ENCODE results near the gene SARS2. TPM values are rescaled to one million over a fixed set of nuclear protein-coding genes. Genes with fewer than 3 reads are reported as not detected.
"Not testable (repeated sequence)": the region's sequence is repeated elsewhere in the genome, so short reads cannot be mapped to it uniquely, and the experiment has no call there.

The SARS2 gene
- total RNA-seq, 4 donors from 2014 or later: 26.6 to 52.0 (median 37.8) TPM

DNA sequence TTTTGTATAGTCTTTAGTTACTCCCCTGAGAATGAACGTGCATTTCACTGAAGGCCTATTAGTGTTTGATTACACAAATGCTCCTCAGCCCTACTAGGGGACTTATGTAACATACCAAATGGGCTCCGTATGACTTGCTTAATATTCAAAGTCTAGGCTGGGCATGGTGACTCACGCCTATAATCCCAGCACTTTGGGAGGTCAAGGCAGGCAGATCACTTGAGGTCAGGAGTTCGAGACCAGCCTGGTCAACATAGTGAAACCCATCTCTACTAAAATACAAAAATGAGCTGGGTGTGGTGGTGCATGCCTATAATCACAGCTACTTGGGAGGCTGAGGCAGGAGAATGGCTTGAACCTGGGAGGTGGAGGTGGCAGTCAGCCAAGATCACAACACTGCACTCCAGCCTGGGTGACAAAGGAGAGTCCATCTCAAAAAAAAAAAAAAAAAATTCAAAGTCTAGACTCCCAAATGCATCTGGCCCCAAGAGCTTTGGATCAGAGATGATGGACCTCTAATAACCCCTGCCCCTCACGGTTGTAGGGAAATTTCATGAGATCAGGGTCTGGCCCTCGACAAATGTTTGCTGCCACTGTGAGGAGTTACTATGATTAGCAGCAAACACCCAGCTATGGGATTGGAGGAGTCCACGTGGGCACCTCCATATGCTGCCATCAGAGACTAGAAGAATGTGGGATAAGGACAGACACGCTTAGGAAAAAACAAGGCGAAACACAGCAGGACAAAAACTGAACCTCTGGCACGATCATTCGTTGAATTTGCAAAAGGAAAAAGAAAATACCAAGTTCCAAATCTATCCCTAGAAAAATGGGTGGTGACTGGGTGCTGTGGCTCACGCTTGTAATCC lies 40.3 kb upstream of the SARS2 start:
- Histone ChIP-seq H3K9me3 (no peaks in the 10 kb centered on the region), H3K27ac (no peak overlapping the region), H3K4me3 (replicated peaks in 1 of 3) (no peak overlapping the region), H3K4me1 (peaks cover 0 to 7% of the 10 kb centered on the region in 2 donors), H3K27me3 (peaks cover 5% of the 10 kb centered on the region), H3K36me3 (no peaks in the 10 kb centered on the region)
- WGBS, 2 donors: 87 to 88% methylated on average over 12 of the region's 12 CpGs
- TF ChIP-seq POLR2A (IDR thresholded peaks at IDR 0.05): no peak
- TF ChIP-seq, protein P1, sequence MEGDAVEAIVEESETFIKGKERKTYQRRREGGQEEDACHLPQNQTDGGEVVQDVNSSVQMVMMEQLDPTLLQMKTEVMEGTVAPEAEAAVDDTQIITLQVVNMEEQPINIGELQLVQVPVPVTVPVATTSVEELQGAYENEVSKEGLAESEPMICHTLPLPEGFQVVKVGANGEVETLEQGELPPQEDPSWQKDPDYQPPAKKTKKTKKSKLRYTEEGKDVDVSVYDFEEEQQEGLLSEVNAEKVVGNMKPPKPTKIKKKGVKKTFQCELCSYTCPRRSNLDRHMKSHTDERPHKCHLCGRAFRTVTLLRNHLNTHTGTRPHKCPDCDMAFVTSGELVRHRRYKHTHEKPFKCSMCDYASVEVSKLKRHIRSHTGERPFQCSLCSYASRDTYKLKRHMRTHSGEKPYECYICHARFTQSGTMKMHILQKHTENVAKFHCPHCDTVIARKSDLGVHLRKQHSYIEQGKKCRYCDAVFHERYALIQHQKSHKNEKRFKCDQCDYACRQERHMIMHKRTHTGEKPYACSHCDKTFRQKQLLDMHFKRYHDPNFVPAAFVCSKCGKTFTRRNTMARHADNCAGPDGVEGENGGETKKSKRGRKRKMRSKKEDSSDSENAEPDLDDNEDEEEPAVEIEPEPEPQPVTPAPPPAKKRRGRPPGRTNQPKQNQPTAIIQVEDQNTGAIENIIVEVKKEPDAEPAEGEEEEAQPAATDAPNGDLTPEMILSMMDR (IDR thresholded peaks at IDR 0.05): no peak
- intact Hi-C loops (cut with DNase I): no loop called here
- DNase-seq: no peak

DNA sequence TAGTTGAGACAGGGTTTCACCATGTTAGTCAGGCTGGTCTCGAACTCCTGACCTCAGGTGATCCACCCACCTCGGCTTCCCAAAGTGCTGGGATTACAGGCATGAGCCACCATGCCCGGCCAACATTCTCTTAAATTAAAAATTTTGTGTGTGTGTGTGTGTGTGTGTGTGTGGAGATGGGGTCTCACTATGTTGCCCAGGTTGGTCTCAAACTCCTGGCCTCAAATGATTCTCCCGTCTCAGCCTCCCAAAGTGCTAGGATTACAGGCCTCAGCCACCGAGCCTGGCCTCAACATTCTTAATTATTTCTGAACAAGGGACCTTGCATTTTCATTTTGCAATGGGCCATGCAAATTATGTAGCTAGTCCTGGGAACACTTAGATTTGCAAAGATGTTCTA lies 35.6 kb upstream of the SARS2 start:
- H3K9me3 ChIP-seq; intact Hi-C loops (cut with DNase I); H3K27me3 ChIP-seq; H3K4me1 ChIP-seq; H3K27ac ChIP-seq; H3K4me3 ChIP-seq (replicated peaks in 1 of 3); DNase-seq; H3K36me3 ChIP-seq: not testable (repeated sequence)
- WGBS, 2 donors: 94 to 97% methylated on average over 5 of the region's 5 CpGs

DNA sequence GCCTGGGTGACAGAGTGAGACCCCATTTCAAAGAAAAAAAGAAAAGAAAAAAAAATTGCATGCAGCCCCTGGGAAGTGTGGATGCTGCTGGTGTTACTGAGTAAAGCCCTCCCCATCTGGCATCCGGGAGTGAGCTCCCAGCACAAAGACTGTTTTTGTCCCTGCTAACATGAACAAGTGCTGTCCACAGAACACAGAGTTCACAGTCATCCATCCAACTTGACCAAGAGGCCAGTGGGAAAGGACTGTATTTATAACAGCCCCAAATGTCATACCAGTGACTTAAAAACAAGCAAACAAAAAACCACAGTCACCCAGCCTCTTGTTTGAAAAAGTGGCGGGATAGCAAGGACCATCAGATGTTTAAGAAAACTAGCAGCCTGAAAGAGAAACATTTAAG lies 34.2 kb upstream of the SARS2 start:
- no peak for DNase-seq
- Histone ChIP-seq H3K9me3 (no peaks in the 10 kb centered on the region), H3K4me3 (replicated peaks in 1 of 3) (no peak overlapping the region), H3K27me3 (no peaks in the 10 kb centered on the region), H3K27ac (no peak overlapping the region), H3K4me1 (peaks cover 0 to 6% of the 10 kb centered on the region in 2 donors), H3K36me3 (no peaks in the 10 kb centered on the region)
- TF ChIP-seq, protein P1 (IDR thresholded peaks at IDR 0.05): no peak
- TF ChIP-seq POLR2A (IDR thresholded peaks at IDR 0.05): no peak
- intact Hi-C loops (cut with DNase I): no loop called here
- WGBS, 2 donors: 81 to 87% methylated on average over 2 of the region's 2 CpGs

DNA sequence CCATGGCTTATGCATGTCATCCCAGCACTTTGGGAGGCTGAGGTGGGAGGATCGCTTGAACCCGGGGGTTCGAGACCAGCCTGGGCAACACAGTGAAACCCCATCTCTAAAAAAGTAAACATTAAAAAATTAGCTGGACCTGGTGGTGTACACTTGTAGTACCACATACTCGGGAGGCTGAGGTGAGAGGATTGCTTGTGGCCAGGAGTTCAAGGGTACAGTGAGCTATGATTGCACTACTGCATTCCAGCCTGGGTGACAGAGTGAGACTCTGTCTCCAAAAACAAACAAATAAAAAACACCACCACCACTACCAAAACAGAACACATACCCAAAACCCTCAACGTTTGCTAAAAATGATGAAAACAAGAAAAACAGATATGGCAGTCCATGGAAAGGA lies 29.1 kb upstream of the SARS2 start:
- Histone ChIP-seq H3K27ac (no peak overlapping the region), H3K36me3 (no peaks in the 10 kb centered on the region), H3K9me3 (no peaks in the 10 kb centered on the region), H3K4me3 (replicated peaks in 1 of 3) (no peak overlapping the region), H3K27me3 (no peaks in the 10 kb centered on the region), H3K4me1 (peaks cover 0 to 6% of the 10 kb centered on the region in 2 donors)
- TF ChIP-seq, protein P1 (IDR thresholded peaks at IDR 0.05): no peak
- TF ChIP-seq POLR2A (IDR thresholded peaks at IDR 0.05): no peak
- intact Hi-C loops (cut with DNase I): no loop called here
- no peak for DNase-seq
- WGBS, 2 donors: 87 to 91% methylated on average over 5 of the region's 5 CpGs

DNA sequence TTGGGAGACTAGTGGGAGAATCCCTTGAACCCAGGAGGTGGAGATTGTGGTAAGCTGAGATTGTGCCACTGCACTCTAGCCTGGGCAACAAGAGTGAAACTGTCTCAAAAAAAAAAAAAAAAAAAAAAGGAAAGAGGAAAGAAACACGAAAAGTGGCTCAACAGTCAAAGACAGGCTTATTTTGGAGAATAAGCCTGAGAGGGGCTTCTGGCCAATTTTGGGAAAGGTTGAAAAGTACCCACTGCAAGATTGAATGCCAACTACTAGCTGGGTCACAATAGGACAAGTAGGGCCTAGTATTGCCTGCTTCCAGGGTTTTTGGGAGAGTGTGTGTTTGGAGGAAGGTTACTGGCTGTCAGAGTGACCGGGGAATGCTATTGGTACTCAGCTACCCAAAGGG lies 27.7 kb upstream of the SARS2 start:
- Histone ChIP-seq H3K4me3 (replicated peaks in 1 of 3) (no peak overlapping the region), H3K27me3 (no peaks in the 10 kb centered on the region), H3K27ac (no peak overlapping the region), H3K4me1 (peaks cover 0 to 6% of the 10 kb centered on the region in 2 donors), H3K9me3 (no peaks in the 10 kb centered on the region), H3K36me3 (no peaks in the 10 kb centered on the region)
- DNase-seq: no peak
- intact Hi-C loops (cut with DNase I): no loop called here
- TF ChIP-seq, protein P1 (IDR thresholded peaks at IDR 0.05): no peak
- no peak for TF ChIP-seq POLR2A (IDR thresholded peaks at IDR 0.05)
- WGBS, 2 donors: 93 to 97% methylated on average over 2 of the region's 2 CpGs
